Measurements from ENCODE around the gene FZD10.

FZD10 gene

DNA sequence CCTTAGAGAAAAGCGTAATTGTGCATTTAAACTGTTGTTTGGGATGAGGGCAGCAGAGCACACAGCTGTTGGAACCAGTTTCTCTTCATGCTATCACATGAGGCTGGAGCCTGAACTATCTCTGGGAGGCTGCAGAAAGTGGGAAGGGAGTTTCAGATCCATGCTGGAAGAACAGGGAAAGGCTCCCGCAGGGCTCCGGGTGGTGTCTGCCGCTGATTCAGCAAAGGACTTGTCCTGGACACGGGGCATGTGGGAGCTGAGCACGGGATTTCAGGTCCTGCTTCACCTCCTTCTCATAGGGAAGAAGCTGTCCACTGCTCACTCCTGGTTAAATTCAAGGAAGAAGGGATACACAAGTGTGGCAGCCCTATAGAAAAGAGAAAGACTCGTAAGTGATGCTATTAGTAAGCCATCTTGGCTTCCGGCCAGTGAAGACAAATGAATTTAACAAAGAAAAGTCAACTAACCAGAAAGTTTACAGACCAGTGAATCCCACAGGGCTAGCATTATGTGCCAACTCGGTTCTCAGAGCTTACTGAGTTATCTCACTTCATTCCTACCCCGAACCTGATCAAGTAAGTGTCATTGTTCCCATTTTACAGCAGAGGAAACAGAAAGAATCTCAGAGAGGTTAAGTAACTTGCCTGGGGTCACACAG is 6.7 kb upstream of the FZD10 start:
- CTCF ChIA-PET, result interaction anchor here (1.0 kb wide), 1 partner anchor 13 kb away, joined by 3 read pairs; no protein-coding TSS in a partner anchor
- no peak overlapping the region for H3K27ac Mint-ChIP-seq
- H3K4me1 Mint-ChIP-seq, result no peaks in the 10 kb centered on the region
- H3K9me3 Mint-ChIP-seq, result no peaks in the 10 kb centered on the region
- no peak overlapping the region for H3K4me3 Mint-ChIP-seq
- H3K27me3 Mint-ChIP-seq, result peaks cover 20% of the 10 kb centered on the region
- DNase-seq, result no peak
- H3K36me3 Mint-ChIP-seq, result no peaks in the 10 kb centered on the region

DNA sequence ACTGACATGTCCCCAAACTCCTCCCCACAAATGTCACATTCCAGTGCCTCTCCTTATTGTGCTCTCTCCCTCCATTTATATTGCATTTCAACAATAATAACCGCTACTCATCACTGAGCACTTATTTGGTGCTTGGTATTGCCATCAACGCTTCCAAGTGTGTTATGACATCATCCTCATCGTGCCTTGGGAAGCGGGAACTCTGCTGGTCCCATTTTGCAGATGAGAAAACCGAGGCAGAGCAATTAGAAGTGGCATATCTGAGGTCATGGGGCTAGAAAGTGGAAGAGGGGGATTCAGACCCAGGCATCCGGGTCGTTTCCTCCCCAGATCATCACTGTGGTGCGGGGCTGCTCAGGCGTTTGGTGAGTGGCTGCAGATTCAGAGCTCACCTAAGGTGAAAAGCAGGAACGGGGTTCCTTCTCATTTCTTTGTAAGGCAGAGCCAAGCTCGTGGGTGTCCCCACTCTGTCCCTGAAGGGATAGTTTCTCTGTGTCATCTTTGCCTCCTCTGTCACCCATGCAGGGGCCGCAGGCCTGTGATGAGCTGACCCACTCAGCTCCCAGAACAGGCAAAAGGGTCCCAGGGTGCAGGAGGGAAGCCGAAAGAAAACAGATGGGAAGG is 5.5 kb upstream of the FZD10 start:
- no peak overlapping the region for H3K4me3 Mint-ChIP-seq
- no peak for DNase-seq
- H3K27ac Mint-ChIP-seq, result no peak overlapping the region
- peaks cover 20% of the 10 kb centered on the region for H3K27me3 Mint-ChIP-seq
- H3K4me1 Mint-ChIP-seq, result peaks cover 2% of the 10 kb centered on the region
- H3K9me3 Mint-ChIP-seq, result no peaks in the 10 kb centered on the region
- CTCF ChIA-PET, result interaction anchor here (1.0 kb wide), 1 partner anchor 109 kb away, joined by 4 read pairs; no protein-coding TSS in a partner anchor
- H3K36me3 Mint-ChIP-seq, result no peaks in the 10 kb centered on the region

DNA sequence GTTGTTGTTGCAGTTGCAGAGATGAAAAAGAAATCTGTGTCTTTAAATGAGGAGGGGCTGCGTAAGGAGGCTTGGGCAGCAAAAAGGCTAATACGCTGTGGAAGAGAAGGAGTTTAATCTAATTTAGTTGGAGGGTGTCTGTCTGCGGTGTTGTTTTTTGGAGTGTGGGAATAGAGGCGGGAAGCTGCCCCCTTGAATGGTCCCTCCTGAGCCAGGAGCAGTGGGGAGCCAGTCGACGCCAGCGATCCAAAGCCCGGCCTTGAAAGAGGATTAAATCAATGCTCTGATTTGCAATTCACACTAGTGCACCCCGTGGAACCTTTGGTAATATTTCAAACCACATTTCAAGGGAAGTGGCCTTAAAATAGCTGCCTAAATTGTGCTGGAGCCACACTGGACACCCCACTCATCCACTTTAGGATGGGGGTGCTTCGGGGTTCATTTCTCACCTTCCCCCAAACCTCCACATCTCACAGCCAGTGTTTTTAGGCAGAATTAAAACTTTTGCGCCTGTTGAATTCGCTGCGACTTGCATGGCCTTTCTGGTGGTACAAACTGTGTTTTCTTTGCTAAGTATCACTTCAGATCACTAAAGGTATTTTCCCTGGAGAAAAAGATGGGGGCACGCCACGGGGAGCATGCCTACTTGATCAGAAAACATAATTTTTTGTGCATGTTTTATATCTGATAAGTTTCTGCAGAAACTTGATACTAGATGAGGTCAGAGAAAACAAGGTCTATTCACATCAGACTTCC is 4.1 kb upstream of the FZD10 start:
- DNase-seq, result no peak
- CTCF ChIA-PET, result no interaction called here
- H3K27ac Mint-ChIP-seq, result no peak overlapping the region
- H3K9me3 Mint-ChIP-seq, result no peaks in the 10 kb centered on the region
- H3K36me3 Mint-ChIP-seq, result peaks cover 2% of the 10 kb centered on the region
- H3K27me3 Mint-ChIP-seq, result peaks cover 24% of the 10 kb centered on the region
- no peak overlapping the region for H3K4me3 Mint-ChIP-seq
- H3K4me1 Mint-ChIP-seq, result peaks cover 5% of the 10 kb centered on the region

DNA sequence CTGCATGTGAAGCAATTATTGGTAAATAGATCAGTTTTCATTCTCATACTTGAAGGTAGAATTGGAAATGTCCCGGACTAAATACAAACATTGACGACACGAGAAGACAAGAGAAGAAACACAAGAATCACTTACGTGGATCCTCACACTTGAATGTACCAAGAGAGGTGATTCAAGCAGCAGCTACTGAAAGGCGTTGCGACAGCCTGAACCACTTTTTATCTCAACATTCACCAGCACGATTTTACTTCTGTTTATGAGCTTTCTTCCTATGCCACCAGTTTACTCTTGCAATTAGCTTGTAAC is 3.6 kb upstream of the FZD10 start:
- H3K36me3 Mint-ChIP-seq, result peaks cover 2% of the 10 kb centered on the region
- H3K4me3 Mint-ChIP-seq, result no peak overlapping the region
- CTCF ChIA-PET, result no interaction called here
- H3K27me3 Mint-ChIP-seq, result peaks cover 30% of the 10 kb centered on the region
- H3K27ac Mint-ChIP-seq, result no peak overlapping the region
- H3K9me3 Mint-ChIP-seq, result no peaks in the 10 kb centered on the region
- peaks cover 8% of the 10 kb centered on the region for H3K4me1 Mint-ChIP-seq
- DNase-seq, result no peak

DNA sequence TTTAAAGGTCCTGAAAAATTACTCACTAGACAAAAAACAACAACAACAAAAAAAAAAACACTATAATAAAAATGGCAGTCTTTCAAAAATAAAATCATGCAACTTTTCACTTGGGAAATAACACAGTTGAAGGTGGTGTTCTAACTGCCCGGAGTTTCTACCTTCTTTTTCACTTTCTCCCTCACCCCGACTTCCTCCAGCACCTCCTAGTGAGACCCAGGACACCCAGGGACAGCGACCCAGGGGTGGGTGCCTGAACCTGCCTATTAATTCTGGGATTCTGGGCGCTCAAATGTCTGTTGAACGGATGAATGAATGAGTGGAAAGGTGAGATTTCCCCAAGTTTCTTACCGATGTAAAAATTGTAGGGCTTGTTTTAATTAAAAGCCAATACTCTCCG is 2.0 kb upstream of the FZD10 start:
- Mint-ChIP-seq H3K9me3 (no peaks in the 10 kb centered on the region), H3K4me1 (peaks cover 9% of the 10 kb centered on the region), H3K27ac (no peak overlapping the region), H3K36me3 (peaks cover 2% of the 10 kb centered on the region), H3K4me3 (no peak overlapping the region), H3K27me3 (peaks cover 45% of the 10 kb centered on the region)
- CTCF ChIA-PET, result no interaction called here
- DNase-seq, result no peak

DNA sequence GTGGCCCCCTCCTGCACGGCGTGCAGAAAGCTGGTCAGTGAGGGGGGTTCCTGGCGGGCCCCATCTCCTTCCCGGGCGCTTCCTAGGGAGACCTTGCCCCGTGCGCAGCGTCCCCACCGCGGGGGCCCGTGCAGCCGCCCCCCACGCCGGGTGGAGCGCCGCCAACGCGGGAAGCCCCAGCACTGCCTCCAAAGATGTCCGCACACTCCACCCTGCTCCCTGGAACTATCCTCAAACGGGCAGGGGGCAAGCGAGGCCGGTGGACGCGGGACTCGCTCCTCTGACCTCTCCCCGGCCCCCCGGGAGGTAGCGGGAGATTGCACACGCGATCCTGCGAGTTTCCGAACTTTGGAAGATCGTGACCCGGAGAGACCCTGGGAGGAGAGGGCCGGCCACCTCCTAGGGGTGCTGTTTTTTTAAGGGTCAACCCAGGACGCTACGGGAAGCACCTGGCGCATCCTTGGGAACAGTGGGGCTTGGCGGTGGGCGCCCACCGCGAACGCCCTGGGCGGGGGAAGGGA is 1.5 kb upstream of the FZD10 start:
- Mint-ChIP-seq H3K4me1 (peaks cover 9% of the 10 kb centered on the region), H3K4me3 (no peak overlapping the region), H3K27ac (no peak overlapping the region), H3K9me3 (no peaks in the 10 kb centered on the region), H3K27me3 (peaks cover 45% of the 10 kb centered on the region), H3K36me3 (peaks cover 2% of the 10 kb centered on the region)
- CTCF ChIA-PET, result no interaction called here
- no peak for DNase-seq

DNA sequence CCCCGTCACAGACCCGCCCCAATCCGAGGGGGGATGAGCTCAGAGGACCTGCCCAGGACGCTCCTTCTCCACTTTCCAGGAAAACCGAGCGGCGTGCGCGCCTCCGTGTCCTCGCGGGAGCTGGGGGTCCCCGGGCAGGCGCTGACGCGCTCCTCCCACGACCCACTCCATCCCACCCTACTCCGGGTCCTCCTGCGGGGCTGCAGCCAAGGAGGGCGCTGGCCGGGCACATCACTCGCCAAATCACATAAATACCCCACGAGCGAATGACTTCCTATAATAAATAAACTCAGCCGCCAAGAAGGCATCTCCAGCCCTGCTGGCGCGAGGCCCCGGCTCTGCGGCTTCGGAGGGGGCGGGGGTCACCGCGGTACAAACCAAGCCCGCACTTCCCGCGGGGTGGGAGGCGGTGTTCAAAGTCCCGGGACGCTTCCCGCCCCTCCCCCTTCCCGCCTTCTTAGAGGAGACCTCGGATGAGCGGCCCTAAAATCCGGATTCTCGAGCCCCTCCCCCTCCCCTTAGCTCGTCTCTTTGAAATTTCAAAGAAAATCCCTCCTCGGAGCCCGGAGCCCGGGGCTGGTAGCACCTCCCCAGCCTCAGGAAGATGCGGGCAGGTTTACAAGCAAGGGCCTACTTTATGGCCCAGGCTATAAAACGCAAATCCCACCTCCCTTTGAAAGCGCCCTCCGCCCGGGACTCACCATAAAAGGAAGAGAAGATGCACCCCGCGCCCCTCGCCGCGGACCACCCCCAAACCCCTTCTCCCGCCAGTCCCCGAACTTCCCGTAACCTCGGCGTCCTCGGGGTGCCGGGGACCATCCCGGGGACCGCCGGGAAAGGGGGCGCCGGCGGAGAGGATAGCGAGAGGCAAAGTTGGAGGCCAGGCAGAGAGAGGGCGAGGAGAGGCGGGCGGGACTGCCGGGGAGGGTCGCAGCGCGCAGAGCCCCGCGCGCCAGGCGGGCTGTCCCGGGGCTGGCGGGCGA is 712 bp upstream of the FZD10 start:
- CTCF ChIA-PET, result no interaction called here
- Mint-ChIP-seq H3K4me3 (peak overlapping the region; percentile 55), H3K9me3 (no peaks in the 10 kb centered on the region), H3K27me3 (peaks cover 45% of the 10 kb centered on the region), H3K4me1 (peaks cover 9% of the 10 kb centered on the region), H3K36me3 (peaks cover 2% of the 10 kb centered on the region), H3K27ac (no peak overlapping the region)
- peak; percentile 30 for DNase-seq

DNA sequence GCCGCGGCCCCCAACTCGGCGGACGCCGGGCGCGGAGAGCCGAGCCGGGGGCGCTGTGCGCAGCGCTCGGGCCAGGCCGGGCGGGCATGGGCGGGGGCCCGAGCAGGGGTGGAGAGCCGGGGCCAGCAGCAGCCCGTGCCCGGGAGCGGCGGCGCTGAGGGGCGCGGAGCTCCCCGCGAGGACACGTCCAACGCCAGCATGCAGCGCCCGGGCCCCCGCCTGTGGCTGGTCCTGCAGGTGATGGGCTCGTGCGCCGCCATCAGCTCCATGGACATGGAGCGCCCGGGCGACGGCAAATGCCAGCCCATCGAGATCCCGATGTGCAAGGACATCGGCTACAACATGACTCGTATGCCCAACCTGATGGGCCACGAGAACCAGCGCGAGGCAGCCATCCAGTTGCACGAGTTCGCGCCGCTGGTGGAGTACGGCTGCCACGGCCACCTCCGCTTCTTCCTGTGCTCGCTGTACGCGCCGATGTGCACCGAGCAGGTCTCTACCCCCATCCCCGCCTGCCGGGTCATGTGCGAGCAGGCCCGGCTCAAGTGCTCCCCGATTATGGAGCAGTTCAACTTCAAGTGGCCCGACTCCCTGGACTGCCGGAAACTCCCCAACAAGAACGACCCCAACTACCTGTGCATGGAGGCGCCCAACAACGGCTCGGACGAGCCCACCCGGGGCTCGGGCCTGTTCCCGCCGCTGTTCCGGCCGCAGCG is 639 bp downstream of the FZD10 start:
- Mint-ChIP-seq H3K27me3 (peaks cover 49% of the 10 kb centered on the region), H3K36me3 (peaks cover 2% of the 10 kb centered on the region), H3K27ac (no peak overlapping the region), H3K9me3 (no peaks in the 10 kb centered on the region), H3K4me1 (peaks cover 9% of the 10 kb centered on the region), H3K4me3 (peak overlapping the region; percentile 58)
- CTCF ChIA-PET, result no interaction called here
- DNase-seq, result no peak

DNA sequence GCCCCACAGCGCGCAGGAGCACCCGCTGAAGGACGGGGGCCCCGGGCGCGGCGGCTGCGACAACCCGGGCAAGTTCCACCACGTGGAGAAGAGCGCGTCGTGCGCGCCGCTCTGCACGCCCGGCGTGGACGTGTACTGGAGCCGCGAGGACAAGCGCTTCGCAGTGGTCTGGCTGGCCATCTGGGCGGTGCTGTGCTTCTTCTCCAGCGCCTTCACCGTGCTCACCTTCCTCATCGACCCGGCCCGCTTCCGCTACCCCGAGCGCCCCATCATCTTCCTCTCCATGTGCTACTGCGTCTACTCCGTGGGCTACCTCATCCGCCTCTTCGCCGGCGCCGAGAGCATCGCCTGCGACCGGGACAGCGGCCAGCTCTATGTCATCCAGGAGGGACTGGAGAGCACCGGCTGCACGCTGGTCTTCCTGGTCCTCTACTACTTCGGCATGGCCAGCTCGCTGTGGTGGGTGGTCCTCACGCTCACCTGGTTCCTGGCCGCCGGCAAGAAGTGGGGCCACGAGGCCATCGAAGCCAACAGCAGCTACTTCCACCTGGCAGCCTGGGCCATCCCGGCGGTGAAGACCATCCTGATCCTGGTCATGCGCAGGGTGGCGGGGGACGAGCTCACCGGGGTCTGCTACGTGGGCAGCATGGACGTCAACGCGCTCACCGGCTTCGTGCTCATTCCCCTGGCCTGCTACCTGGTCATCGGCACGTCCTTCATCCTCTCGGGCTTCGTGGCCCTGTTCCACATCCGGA is 1.4 kb downstream of the FZD10 start:
- H3K27ac Mint-ChIP-seq, result peak overlapping the region; percentile 84
- peaks cover 9% of the 10 kb centered on the region for H3K4me1 Mint-ChIP-seq
- H3K36me3 Mint-ChIP-seq, result peaks cover 2% of the 10 kb centered on the region
- peak overlapping the region; percentile 58 for H3K4me3 Mint-ChIP-seq
- H3K27me3 Mint-ChIP-seq, result peaks cover 51% of the 10 kb centered on the region
- DNase-seq, result no peak
- CTCF ChIA-PET, result no interaction called here
- no peaks in the 10 kb centered on the region for H3K9me3 Mint-ChIP-seq

DNA sequence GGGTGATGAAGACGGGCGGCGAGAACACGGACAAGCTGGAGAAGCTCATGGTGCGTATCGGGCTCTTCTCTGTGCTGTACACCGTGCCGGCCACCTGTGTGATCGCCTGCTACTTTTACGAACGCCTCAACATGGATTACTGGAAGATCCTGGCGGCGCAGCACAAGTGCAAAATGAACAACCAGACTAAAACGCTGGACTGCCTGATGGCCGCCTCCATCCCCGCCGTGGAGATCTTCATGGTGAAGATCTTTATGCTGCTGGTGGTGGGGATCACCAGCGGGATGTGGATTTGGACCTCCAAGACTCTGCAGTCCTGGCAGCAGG is 1.9 kb downstream of the FZD10 start:
- CTCF ChIA-PET, result no interaction called here

DNA sequence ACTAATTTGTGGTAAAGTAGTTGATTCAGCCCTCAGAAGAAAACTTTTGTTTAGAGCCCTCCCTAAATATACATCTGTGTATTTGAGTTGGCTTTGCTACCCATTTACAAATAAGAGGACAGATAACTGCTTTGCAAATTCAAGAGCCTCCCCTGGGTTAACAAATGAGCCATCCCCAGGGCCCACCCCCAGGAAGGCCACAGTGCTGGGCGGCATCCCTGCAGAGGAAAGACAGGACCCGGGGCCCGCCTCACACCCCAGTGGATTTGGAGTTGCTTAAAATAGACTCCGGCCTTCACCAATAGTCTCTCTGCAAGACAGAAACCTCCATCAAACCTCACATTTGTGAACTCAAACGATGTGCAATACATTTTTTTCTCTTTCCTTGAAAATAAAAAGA is 2.7 kb downstream of the FZD10 start:
- no peak overlapping the region for H3K4me3 Mint-ChIP-seq
- DNase-seq, result no peak
- peaks cover 60% of the 10 kb centered on the region for H3K27me3 Mint-ChIP-seq
- H3K4me1 Mint-ChIP-seq, result peaks cover 9% of the 10 kb centered on the region
- CTCF ChIA-PET, result no interaction called here
- peaks cover 2% of the 10 kb centered on the region for H3K36me3 Mint-ChIP-seq
- H3K9me3 Mint-ChIP-seq, result no peaks in the 10 kb centered on the region
- H3K27ac Mint-ChIP-seq, result no peak overlapping the region

More for the DNA sequence above, 1.9 kb downstream of the FZD10 start:
- Mint-ChIP-seq H3K9me3 (no peaks in the 10 kb centered on the region), H3K36me3 (peaks cover 2% of the 10 kb centered on the region), H3K4me1 (peaks cover 9% of the 10 kb centered on the region), H3K4me3 (peak overlapping the region; percentile 26), H3K27me3 (peaks cover 56% of the 10 kb centered on the region), H3K27ac (peak overlapping the region; percentile 84)
- no peak for DNase-seq

DNA sequence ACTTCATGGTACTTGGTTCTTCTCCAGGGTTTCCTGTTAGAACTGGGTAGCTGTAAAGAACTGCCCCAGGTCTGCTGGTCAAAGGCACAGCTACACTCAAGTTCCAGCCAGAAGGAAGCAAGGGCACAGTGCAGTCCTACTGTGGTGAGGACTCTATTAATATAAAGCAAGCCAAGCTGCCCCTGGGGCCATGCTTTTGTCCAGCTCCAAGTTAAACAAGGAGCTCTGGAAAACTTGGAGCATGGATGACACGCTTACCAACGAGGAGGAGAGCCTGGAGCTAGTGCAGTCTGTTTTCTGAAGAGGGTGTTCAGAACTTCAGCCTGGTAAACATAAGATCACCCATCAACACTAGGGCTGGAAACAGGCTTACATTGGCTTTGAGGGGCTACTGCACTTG is 4.0 kb downstream of the FZD10 start:
- peaks cover 64% of the 10 kb centered on the region for H3K27me3 Mint-ChIP-seq
- no peak for DNase-seq
- peaks cover 2% of the 10 kb centered on the region for H3K36me3 Mint-ChIP-seq
- H3K4me3 Mint-ChIP-seq, result no peak overlapping the region
- no peak overlapping the region for H3K27ac Mint-ChIP-seq
- no peaks in the 10 kb centered on the region for H3K9me3 Mint-ChIP-seq
- CTCF ChIA-PET, result interaction anchor here (1.3 kb wide), 1 partner anchor 15 kb away, joined by 3 read pairs; no protein-coding TSS in a partner anchor
- peaks cover 9% of the 10 kb centered on the region for H3K4me1 Mint-ChIP-seq

DNA sequence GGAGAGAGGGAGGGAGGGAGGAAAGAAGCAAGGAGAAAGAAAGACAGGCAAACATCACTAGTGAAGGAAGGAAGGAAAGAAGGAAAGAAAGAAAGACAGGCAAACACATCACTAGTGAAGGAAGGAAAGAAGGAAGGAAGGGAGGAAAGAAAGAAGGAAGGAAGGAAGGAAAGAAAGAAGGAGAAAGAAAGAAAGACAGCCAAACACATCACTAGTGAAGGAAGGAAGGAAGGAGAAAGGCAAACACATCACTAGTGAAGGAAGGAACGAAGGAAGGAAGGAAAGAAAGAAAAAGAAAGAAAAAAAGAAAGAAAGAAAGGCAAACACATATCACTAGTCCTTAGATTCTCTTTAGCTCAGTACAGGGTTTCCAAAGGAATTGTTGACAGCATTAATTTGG is 5.3 kb downstream of the FZD10 start:
- peaks cover 7% of the 10 kb centered on the region for H3K4me1 Mint-ChIP-seq
- DNase-seq, result no peak
- H3K27me3 Mint-ChIP-seq, result peaks cover 66% of the 10 kb centered on the region
- no peak overlapping the region for H3K4me3 Mint-ChIP-seq
- CTCF ChIA-PET, result no interaction called here
- no peaks in the 10 kb centered on the region for H3K9me3 Mint-ChIP-seq
- H3K36me3 Mint-ChIP-seq, result peaks cover 2% of the 10 kb centered on the region
- no peak overlapping the region for H3K27ac Mint-ChIP-seq

All from activated naive CD4-positive, alpha-beta T cell treated with anti-CD3 and anti-CD28 coated beads, Interleukin-2, amount 10 ng/mL, durations not matched to agents 7 days and 5 days (primary cell).